GM12892 (cell line): ENCODE results near the gene LYPD1.

Experiments
- POLR2A ChIP-seq: IDR thresholded peaks from 2 replicates; pipeline ENCODE4 v1.6.1; 2011; ENCODE audit warnings: low read depth, low read length, control low read depth
- POLR2AphosphoS5 ChIP-seq: IDR thresholded peaks from 2 replicates; pipeline ENCODE4 v1.6.1; 2011; ENCODE audit warnings: low read depth, low read length, control low read depth

GRCh38 chr2:132667706-132668105, 2.3 kb downstream of the LYPD1 start:
- TF ChIP-seq POLR2A (no peak), POLR2AphosphoS5 (no peak)
